LoVo (cell line): Measurements from ENCODE around the gene WASHC2C.
"Not testable (repeated sequence)": the region's sequence is repeated elsewhere in the genome, so short reads cannot be mapped to it uniquely, and the experiment has no call there.

ENCODE experiments used
- DNase-seq: peaks from one replicate; pipeline ENCODE4 v3.0.0-alpha.2; 2016; ENCODE audit warnings: low spot score

Gene WASHC2C

GRCh38 chr10:45771757-45772461 is 44.8 kb downstream of the WASHC2C start:
- DNase-seq, result not testable (repeated sequence)

GRCh38 chr10:45786217-45786616 is 59.2 kb downstream of the WASHC2C start:
- not testable (repeated sequence) for DNase-seq

GRCh38 chr10:45787212-45787741 is 60.2 kb downstream of the WASHC2C start:
- DNase-seq, result not testable (repeated sequence)

GRCh38 chr10:45789991-45790390 is 62.9 kb downstream of the WASHC2C start:
- DNase-seq, result not testable (repeated sequence)

GRCh38 chr10:45790694-45791426 is 63.8 kb downstream of the WASHC2C start:
- DNase-seq, result not testable (repeated sequence)

GRCh38 chr10:45794761-45795160 is 67.7 kb downstream of the WASHC2C start:
- not testable (repeated sequence) for DNase-seq

GRCh38 chr10:45803060-45804010 is 76.3 kb downstream of the WASHC2C start:
- DNase-seq, result not testable (repeated sequence)

- DNase-seq, result not testable (repeated sequence)
These were observed 77.9 kb downstream of the WASHC2C start for GRCh38 chr10:45804996-45805395.

- no peak for DNase-seq
These were observed 82.8 kb downstream of the WASHC2C start for GRCh38 chr10:45809837-45810236.

- DNase-seq, result no peak
These were observed 84.0 kb downstream of the WASHC2C start for GRCh38 chr10:45811075-45811474.

GRCh38 chr10:45812959-45813358 is 85.9 kb downstream of the WASHC2C start:
- DNase-seq, result not testable (repeated sequence)

- not testable (repeated sequence) for DNase-seq
These were observed 87.1 kb downstream of the WASHC2C start for GRCh38 chr10:45814146-45814545.

- DNase-seq, result no peak
These were observed 90.2 kb downstream of the WASHC2C start for GRCh38 chr10:45817130-45817859.

GRCh38 chr10:45817912-45818311 is 90.8 kb downstream of the WASHC2C start:
- no peak for DNase-seq

- no peak for DNase-seq
These were observed 92.5 kb downstream of the WASHC2C start for GRCh38 chr10:45819552-45819951.

GRCh38 chr10:45820107-45820830 is 93.2 kb downstream of the WASHC2C start:
- not testable (repeated sequence) for DNase-seq

- DNase-seq, result not testable (repeated sequence)
These were observed 95.9 kb downstream of the WASHC2C start for GRCh38 chr10:45822918-45823317.
